Measurements from ENCODE around the gene TTC4.

Gene TTC4

GRCh38 chr1:54709547-54710292 lies 5.9 kb upstream of the TTC4 start:
- H3K36me3 ChIP-seq (ENCODE audit: control insufficient read depth, insufficient read depth, low read length) = no peaks in the 10 kb centered on the region
- no peak overlapping the region for H3K4me3 ChIP-seq (ENCODE audit: low read length)
- no peak overlapping the region for H3K27ac ChIP-seq (ENCODE audit: low read depth, low read length)
- H3K9ac ChIP-seq (ENCODE audit: low read length) = no peak overlapping the region
- no peaks in the 10 kb centered on the region for H3K4me1 ChIP-seq (ENCODE audit: control insufficient read depth, insufficient read depth, low read length)
- no peaks in the 10 kb centered on the region for H3K27me3 ChIP-seq (ENCODE audit: control insufficient read depth, insufficient read depth, low read length)

- H3K36me3 ChIP-seq (ENCODE audit: control insufficient read depth, insufficient read depth, low read length) = no peaks in the 10 kb centered on the region
- no peak overlapping the region for H3K27ac ChIP-seq (ENCODE audit: low read depth, low read length)
- H3K4me3 ChIP-seq (ENCODE audit: low read length) = no peak overlapping the region
- H3K4me1 ChIP-seq (ENCODE audit: control insufficient read depth, insufficient read depth, low read length) = peaks cover 5% of the 10 kb centered on the region
- no peak overlapping the region for H3K9ac ChIP-seq (ENCODE audit: low read length)
- no peaks in the 10 kb centered on the region for H3K27me3 ChIP-seq (ENCODE audit: control insufficient read depth, insufficient read depth, low read length)
Measured at GRCh38 chr1:54710434-54710833, 5.2 kb upstream of the TTC4 start.

- Histone ChIP-seq H3K27ac (ENCODE audit: low read depth, low read length) (no peak overlapping the region), H3K4me1 (ENCODE audit: control insufficient read depth, insufficient read depth, low read length) (peaks cover 6% of the 10 kb centered on the region)
Measured at GRCh38 chr1:54710841-54711240, 4.8 kb upstream of the TTC4 start.

GRCh38 chr1:54711536-54711935 lies 4.1 kb upstream of the TTC4 start:
- Histone ChIP-seq H3K27ac (ENCODE audit: low read depth, low read length) (no peak overlapping the region), H3K4me3 (ENCODE audit: low read length) (no peak overlapping the region), H3K4me1 (ENCODE audit: control insufficient read depth, insufficient read depth, low read length) (peaks cover 6% of the 10 kb centered on the region), H3K9ac (ENCODE audit: low read length) (no peak overlapping the region), H3K27me3 (ENCODE audit: control insufficient read depth, insufficient read depth, low read length) (no peaks in the 10 kb centered on the region), H3K36me3 (ENCODE audit: control insufficient read depth, insufficient read depth, low read length) (no peaks in the 10 kb centered on the region)

More at GRCh38 chr1:54710841-54711240, 4.8 kb upstream of the TTC4 start:
- H3K9ac ChIP-seq (ENCODE audit: low read length) = no peak overlapping the region
- H3K4me3 ChIP-seq (ENCODE audit: low read length) = no peak overlapping the region
- H3K36me3 ChIP-seq (ENCODE audit: control insufficient read depth, insufficient read depth, low read length) = no peaks in the 10 kb centered on the region
- no peaks in the 10 kb centered on the region for H3K27me3 ChIP-seq (ENCODE audit: control insufficient read depth, insufficient read depth, low read length)

- H3K4me1 ChIP-seq (ENCODE audit: control insufficient read depth, insufficient read depth, low read length) = peaks cover 6% of the 10 kb centered on the region
- H3K4me3 ChIP-seq (ENCODE audit: low read length) = peak overlapping the region; percentile 98
- H3K36me3 ChIP-seq (ENCODE audit: control insufficient read depth, insufficient read depth, low read length) = peaks cover 7% of the 10 kb centered on the region
- peak overlapping the region; percentile 71 for H3K27ac ChIP-seq (ENCODE audit: low read depth, low read length)
- H3K9ac ChIP-seq (ENCODE audit: low read length) = peak overlapping the region; percentile 41
- no peaks in the 10 kb centered on the region for H3K27me3 ChIP-seq (ENCODE audit: control insufficient read depth, insufficient read depth, low read length)
Measured at GRCh38 chr1:54714881-54715492, 674 bp upstream of the TTC4 start.

GRCh38 chr1:54716299-54717047 lies 812 bp downstream of the TTC4 start:
- Histone ChIP-seq H3K27me3 (ENCODE audit: control insufficient read depth, insufficient read depth, low read length) (no peaks in the 10 kb centered on the region), H3K9ac (ENCODE audit: low read length) (peak overlapping the region; percentile 72), H3K27ac (ENCODE audit: low read depth, low read length) (peak overlapping the region; percentile 60), H3K4me1 (ENCODE audit: control insufficient read depth, insufficient read depth, low read length) (peaks cover 6% of the 10 kb centered on the region), H3K36me3 (ENCODE audit: control insufficient read depth, insufficient read depth, low read length) (peaks cover 7% of the 10 kb centered on the region), H3K4me3 (ENCODE audit: low read length) (peak overlapping the region; percentile 98)

- no peaks in the 10 kb centered on the region for H3K27me3 ChIP-seq (ENCODE audit: control insufficient read depth, insufficient read depth, low read length)
- no peaks in the 10 kb centered on the region for H3K4me1 ChIP-seq (ENCODE audit: control insufficient read depth, insufficient read depth, low read length)
- H3K36me3 ChIP-seq (ENCODE audit: control insufficient read depth, insufficient read depth, low read length) = peaks cover 16% of the 10 kb centered on the region
- no peak overlapping the region for H3K4me3 ChIP-seq (ENCODE audit: low read length)
- no peak overlapping the region for H3K9ac ChIP-seq (ENCODE audit: low read length)
- H3K27ac ChIP-seq (ENCODE audit: low read depth, low read length) = no peak overlapping the region
Measured at GRCh38 chr1:54721719-54722118, 6.1 kb downstream of the TTC4 start.

- Histone ChIP-seq H3K4me3 (ENCODE audit: low read length) (no peak overlapping the region), H3K36me3 (ENCODE audit: control insufficient read depth, insufficient read depth, low read length) (peaks cover 12% of the 10 kb centered on the region), H3K27me3 (ENCODE audit: control insufficient read depth, insufficient read depth, low read length) (no peaks in the 10 kb centered on the region)
Measured at GRCh38 chr1:54723985-54724384, 8.3 kb downstream of the TTC4 start.

GRCh38 chr1:54724771-54725170 lies 9.1 kb downstream of the TTC4 start:
- Histone ChIP-seq H3K27me3 (ENCODE audit: control insufficient read depth, insufficient read depth, low read length) (no peaks in the 10 kb centered on the region), H3K4me3 (ENCODE audit: low read length) (no peak overlapping the region), H3K27ac (ENCODE audit: low read depth, low read length) (no peak overlapping the region), H3K9ac (ENCODE audit: low read length) (no peak overlapping the region), H3K36me3 (ENCODE audit: control insufficient read depth, insufficient read depth, low read length) (peaks cover 9% of the 10 kb centered on the region), H3K4me1 (ENCODE audit: control insufficient read depth, insufficient read depth, low read length) (peaks cover 7% of the 10 kb centered on the region)

More at GRCh38 chr1:54723985-54724384, 8.3 kb downstream of the TTC4 start:
- H3K4me1 ChIP-seq (ENCODE audit: control insufficient read depth, insufficient read depth, low read length) = peaks cover 7% of the 10 kb centered on the region
- no peak overlapping the region for H3K9ac ChIP-seq (ENCODE audit: low read length)
- no peak overlapping the region for H3K27ac ChIP-seq (ENCODE audit: low read depth, low read length)

- Histone ChIP-seq H3K9ac (ENCODE audit: low read length) (no peak overlapping the region), H3K27ac (ENCODE audit: low read depth, low read length) (no peak overlapping the region), H3K36me3 (ENCODE audit: control insufficient read depth, insufficient read depth, low read length) (peaks cover 8% of the 10 kb centered on the region), H3K4me3 (ENCODE audit: low read length) (no peak overlapping the region), H3K27me3 (ENCODE audit: control insufficient read depth, insufficient read depth, low read length) (no peaks in the 10 kb centered on the region), H3K4me1 (ENCODE audit: control insufficient read depth, insufficient read depth, low read length) (peaks cover 7% of the 10 kb centered on the region)
Measured at GRCh38 chr1:54728027-54728426, 12.4 kb downstream of the TTC4 start.

GRCh38 chr1:54736685-54737084 lies 21.0 kb downstream of the TTC4 start:
- Histone ChIP-seq H3K27me3 (ENCODE audit: control insufficient read depth, insufficient read depth, low read length) (no peaks in the 10 kb centered on the region), H3K9ac (ENCODE audit: low read length) (no peak overlapping the region), H3K27ac (ENCODE audit: low read depth, low read length) (no peak overlapping the region), H3K4me3 (ENCODE audit: low read length) (no peak overlapping the region), H3K36me3 (ENCODE audit: control insufficient read depth, insufficient read depth, low read length) (peaks cover 23% of the 10 kb centered on the region), H3K4me1 (ENCODE audit: control insufficient read depth, insufficient read depth, low read length) (no peaks in the 10 kb centered on the region)

GRCh38 chr1:54738244-54738643 lies 22.6 kb downstream of the TTC4 start:
- Histone ChIP-seq H3K4me1 (ENCODE audit: control insufficient read depth, insufficient read depth, low read length) (no peaks in the 10 kb centered on the region), H3K4me3 (ENCODE audit: low read length) (no peak overlapping the region), H3K27ac (ENCODE audit: low read depth, low read length) (no peak overlapping the region), H3K36me3 (ENCODE audit: control insufficient read depth, insufficient read depth, low read length) (peaks cover 21% of the 10 kb centered on the region), H3K27me3 (ENCODE audit: control insufficient read depth, insufficient read depth, low read length) (no peaks in the 10 kb centered on the region), H3K9ac (ENCODE audit: low read length) (no peak overlapping the region)
